CD4-positive, CD25-positive, alpha-beta regulatory T cell (primary cell): Measurements from ENCODE around the gene ANGEL1. TPM values are rescaled to one million over a fixed set of nuclear protein-coding genes. Genes with fewer than 3 reads are reported as not detected.

Source experiments
- ATAC-seq, 2 donors: fragments of 150-1000 bp; cut with Tn5 transposase; one replicate each; pipeline ENCODE4 v1.10.0; 2021; ENCODE audit warnings: low read depth in 2 of 2, moderate number of reproducible peaks in 2 of 2, moderate library complexity in 1 of 2
- DNase-seq, 3 donors: peaks; one replicate each; pipeline versions ENCODE4 v3.0.0 to v3.0.0-alpha.2; 2012 to 2022; ENCODE audit warnings: mixed read lengths in 1 of 3
- H3K27ac ChIP-seq: one replicate; pipeline ENCODE4 v1.7.0; 2013; ENCODE audit warnings: mild to moderate bottlenecking, low read length; ENCODE audit not compliant: insufficient read depth, poor library complexity, severe bottlenecking
- H3K27me3 ChIP-seq: one replicate; pipeline ENCODE4 v1.7.0; 2013; ENCODE audit warnings: low read length; ENCODE audit not compliant: control insufficient read depth, insufficient read depth
- H3K36me3 ChIP-seq: one replicate; pipeline ENCODE4 v1.7.0; 2013; ENCODE audit warnings: mild to moderate bottlenecking, low read length, moderate library complexity; ENCODE audit not compliant: control insufficient read depth, insufficient read depth
- H3K4me1 ChIP-seq: 2 replicates; pipeline ENCODE4 v1.7.0; 2013; ENCODE audit warnings: mild to moderate bottlenecking, low read length; ENCODE audit not compliant: insufficient read depth, control insufficient read depth, poor library complexity, severe bottlenecking
- H3K4me3 ChIP-seq: one replicate; pipeline ENCODE4 v1.7.0; 2013; ENCODE audit warnings: low read depth, mild to moderate bottlenecking, low read length, moderate library complexity
- H3K9me3 ChIP-seq, 2 experiments: 1 replicate in 1 of 2; 2 replicates in 1 of 2; pipeline ENCODE4 v1.7.0; 2013; ENCODE audit warnings: low read length in 2 of 2, mild to moderate bottlenecking in 1 of 2, moderate library complexity in 1 of 2; ENCODE audit not compliant: control insufficient read depth in 2 of 2
- H3K27ac Mint-ChIP-seq, 3 donors: one replicate each; pipeline ENCODE4 v1.8.0; 2020 to 2022; ENCODE audit warnings: mild to moderate bottlenecking in 3 of 3, mixed read lengths in 3 of 3, moderate library complexity in 2 of 3
- H3K27me3 Mint-ChIP-seq: one replicate; pipeline ENCODE4 v1.8.0; 2022; ENCODE audit warnings: mild to moderate bottlenecking, mixed read lengths
- H3K36me3 Mint-ChIP-seq: one replicate; pipeline ENCODE4 v1.8.0; 2020; ENCODE audit warnings: mixed read lengths
- H3K4me1 Mint-ChIP-seq, 4 donors: one replicate each; pipeline ENCODE4 v1.8.0; 2020 to 2022; ENCODE audit warnings: mixed read lengths in 4 of 4, mild to moderate bottlenecking in 1 of 4
- H3K4me3 Mint-ChIP-seq, 4 donors: one replicate each; pipeline ENCODE4 v1.8.0; 2020 to 2022; ENCODE audit warnings: mild to moderate bottlenecking in 4 of 4, mixed read lengths in 4 of 4, moderate library complexity in 3 of 4
- H3K9me3 Mint-ChIP-seq, 7 donors: one replicate each; pipeline ENCODE4 v1.8.0; 2020 to 2022; ENCODE audit warnings: mixed read lengths in 7 of 7, mild to moderate bottlenecking in 3 of 7, moderate library complexity in 2 of 7
- polyA plus RNA-seq, 4 donors: library from polyadenylated mRNA; unstranded; fragments of 300-500 nt; fragmentation: Illumina TruSeq; gene quantifications; one replicate each; pipeline ENCODE4 v1.2.3, GENCODE V29; 2021
- total RNA-seq: library from RNA; stranded (reverse); gene quantifications from one replicate; pipeline ENCODE4 v1.2.3, GENCODE V29; 2022

The ANGEL1 gene
- total and polyA plus RNA-seq, 5 donors from 2014 or later, result 13.0 to 23.4 (median 18.9) TPM

- H3K9me3 Mint-ChIP-seq, result no peaks in the 10 kb centered on the region
- no peak overlapping the region for H3K4me3 ChIP-seq
These were observed 31.5 kb upstream of the ANGEL1 start for GRCh38 chr14:76844223-76844622.

GRCh38 chr14:76842414-76842813 lies 29.7 kb upstream of the ANGEL1 start:
- Histone ChIP-seq H3K27me3 (peaks cover 8% of the 10 kb centered on the region), H3K27ac (no peak overlapping the region), H3K36me3 (no peaks in the 10 kb centered on the region), H3K4me3 (no peak overlapping the region), H3K9me3 (no peaks in the 10 kb centered on the region), H3K4me1 (peaks cover 4% of the 10 kb centered on the region)
- no peaks in the 10 kb centered on the region for H3K36me3 Mint-ChIP-seq
- H3K9me3 Mint-ChIP-seq, result no peaks in the 10 kb centered on the region
- no peak for ATAC-seq
- H3K27ac Mint-ChIP-seq, result no peak overlapping the region
- no peak for DNase-seq
- no peak overlapping the region for H3K4me3 Mint-ChIP-seq
- peaks cover 0 to 9% (median 7%) of the 10 kb centered on the region in 4 donors for H3K4me1 Mint-ChIP-seq
- H3K27me3 Mint-ChIP-seq, result peaks cover 46% of the 10 kb centered on the region

More at GRCh38 chr14:76844223-76844622, 31.5 kb upstream of the ANGEL1 start:
- peak overlapping the region in 2 of 3 donors; percentile 75 to 89 for H3K27ac Mint-ChIP-seq
- DNase-seq (peak in 2 of 3 donors; percentile 55 to 84), ATAC-seq (peak; percentile 99 to 100)
- Histone ChIP-seq H3K4me1 (peaks cover 4% of the 10 kb centered on the region), H3K9me3 (no peaks in the 10 kb centered on the region), H3K27ac (no peak overlapping the region), H3K36me3 (no peaks in the 10 kb centered on the region), H3K27me3 (peaks cover 3% of the 10 kb centered on the region)
- H3K27me3 Mint-ChIP-seq, result peaks cover 30% of the 10 kb centered on the region
- peak overlapping the region in 2 of 4 donors; percentile 61 to 65 for H3K4me3 Mint-ChIP-seq
- H3K4me1 Mint-ChIP-seq, result peaks cover 0 to 9% (median 7%) of the 10 kb centered on the region in 4 donors
- no peaks in the 10 kb centered on the region for H3K36me3 Mint-ChIP-seq

GRCh38 chr14:76837524-76837923 lies 24.8 kb upstream of the ANGEL1 start:
- Mint-ChIP-seq H3K9me3 (peaks cover 0 to 1% (median 0%) of the 10 kb centered on the region in 7 donors), H3K27ac (no peak overlapping the region), H3K4me3 (no peak overlapping the region), H3K27me3 (peaks cover 36% of the 10 kb centered on the region), H3K4me1 (no peaks in the 10 kb centered on the region), H3K36me3 (no peaks in the 10 kb centered on the region)
- H3K4me1 ChIP-seq, result no peaks in the 10 kb centered on the region
- no peak overlapping the region for H3K27ac ChIP-seq
- H3K27me3 ChIP-seq, result peaks cover 6% of the 10 kb centered on the region
- no peak for DNase-seq
- ATAC-seq, result no peak
- no peak overlapping the region for H3K4me3 ChIP-seq
- H3K36me3 ChIP-seq, result no peaks in the 10 kb centered on the region
- H3K9me3 ChIP-seq, result no peaks in the 10 kb centered on the region

GRCh38 chr14:76836029-76836630 lies 23.4 kb upstream of the ANGEL1 start:
- no peak overlapping the region for H3K27ac Mint-ChIP-seq
- Histone ChIP-seq H3K27ac (no peak overlapping the region), H3K36me3 (no peaks in the 10 kb centered on the region), H3K27me3 (peaks cover 6% of the 10 kb centered on the region), H3K4me3 (no peak overlapping the region), H3K9me3 (no peaks in the 10 kb centered on the region), H3K4me1 (no peaks in the 10 kb centered on the region)
- peaks cover 0 to 1% (median 0%) of the 10 kb centered on the region in 7 donors for H3K9me3 Mint-ChIP-seq
- H3K36me3 Mint-ChIP-seq, result no peaks in the 10 kb centered on the region
- DNase-seq, result no peak
- peaks cover 36% of the 10 kb centered on the region for H3K27me3 Mint-ChIP-seq
- no peak for ATAC-seq
- no peaks in the 10 kb centered on the region for H3K4me1 Mint-ChIP-seq
- no peak overlapping the region for H3K4me3 Mint-ChIP-seq

- no peak overlapping the region for H3K4me3 Mint-ChIP-seq
- no peak overlapping the region for H3K27ac Mint-ChIP-seq
- Histone ChIP-seq H3K27ac (no peak overlapping the region), H3K36me3 (no peaks in the 10 kb centered on the region), H3K4me3 (no peak overlapping the region), H3K4me1 (no peaks in the 10 kb centered on the region), H3K9me3 (no peaks in the 10 kb centered on the region), H3K27me3 (peaks cover 6% of the 10 kb centered on the region)
- peaks cover 0 to 1% (median 0%) of the 10 kb centered on the region in 7 donors for H3K9me3 Mint-ChIP-seq
- peaks cover 32% of the 10 kb centered on the region for H3K27me3 Mint-ChIP-seq
- DNase-seq (no peak), ATAC-seq (no peak)
- no peaks in the 10 kb centered on the region for H3K4me1 Mint-ChIP-seq
- H3K36me3 Mint-ChIP-seq, result no peaks in the 10 kb centered on the region
These were observed 21.6 kb upstream of the ANGEL1 start for GRCh38 chr14:76834241-76834661.

GRCh38 chr14:76833011-76833410 lies 20.3 kb upstream of the ANGEL1 start:
- no peak overlapping the region for H3K4me3 ChIP-seq
- H3K9me3 Mint-ChIP-seq, result peaks cover 0 to 1% (median 0%) of the 10 kb centered on the region in 7 donors

GRCh38 chr14:76832503-76832988 lies 19.9 kb upstream of the ANGEL1 start:
- Histone ChIP-seq H3K36me3 (no peaks in the 10 kb centered on the region), H3K27ac (no peak overlapping the region), H3K27me3 (peaks cover 1% of the 10 kb centered on the region), H3K4me3 (no peak overlapping the region), H3K4me1 (no peaks in the 10 kb centered on the region), H3K9me3 (no peaks in the 10 kb centered on the region)
- H3K27me3 Mint-ChIP-seq, result peaks cover 17% of the 10 kb centered on the region
- H3K4me1 Mint-ChIP-seq, result no peaks in the 10 kb centered on the region
- H3K9me3 Mint-ChIP-seq, result peaks cover 0 to 1% (median 0%) of the 10 kb centered on the region in 7 donors
- H3K4me3 Mint-ChIP-seq, result no peak overlapping the region
- DNase-seq, result no peak
- H3K36me3 Mint-ChIP-seq, result no peaks in the 10 kb centered on the region
- no peak overlapping the region for H3K27ac Mint-ChIP-seq
- ATAC-seq, result no peak

More at GRCh38 chr14:76833011-76833410, 20.3 kb upstream of the ANGEL1 start:
- ATAC-seq (no peak), DNase-seq (no peak)
- H3K4me1 Mint-ChIP-seq, result no peaks in the 10 kb centered on the region
- Histone ChIP-seq H3K36me3 (no peaks in the 10 kb centered on the region), H3K27ac (no peak overlapping the region), H3K4me1 (no peaks in the 10 kb centered on the region), H3K9me3 (no peaks in the 10 kb centered on the region), H3K27me3 (peaks cover 1% of the 10 kb centered on the region)
- H3K27me3 Mint-ChIP-seq, result peaks cover 22% of the 10 kb centered on the region
- no peak overlapping the region for H3K4me3 Mint-ChIP-seq
- H3K27ac Mint-ChIP-seq, result no peak overlapping the region
- no peaks in the 10 kb centered on the region for H3K36me3 Mint-ChIP-seq

GRCh38 chr14:76830556-76830955 lies 17.9 kb upstream of the ANGEL1 start:
- Histone ChIP-seq H3K4me1 (no peaks in the 10 kb centered on the region), H3K9me3 (no peaks in the 10 kb centered on the region), H3K36me3 (no peaks in the 10 kb centered on the region), H3K27ac (no peak overlapping the region), H3K27me3 (peaks cover 1% of the 10 kb centered on the region), H3K4me3 (no peak overlapping the region)
- H3K27me3 Mint-ChIP-seq, result peaks cover 10% of the 10 kb centered on the region
- ATAC-seq, result no peak
- DNase-seq, result no peak
- no peaks in the 10 kb centered on the region for H3K4me1 Mint-ChIP-seq
- H3K4me3 Mint-ChIP-seq, result no peak overlapping the region
- H3K9me3 Mint-ChIP-seq, result peaks cover 0 to 1% (median 0%) of the 10 kb centered on the region in 7 donors
- no peak overlapping the region for H3K27ac Mint-ChIP-seq
- no peaks in the 10 kb centered on the region for H3K36me3 Mint-ChIP-seq
